H9 (cell line): ENCODE measurements around the gene KLC1. TPM values are rescaled to one million over a fixed set of nuclear protein-coding genes. Genes with fewer than 3 reads are reported as not detected.

Experiments
- DNase-seq: peaks from one replicate; pipeline ENCODE4 v3.0.0-alpha.2; 2017
- H2AFZ ChIP-seq: one replicate; pipeline ENCODE4 v1.6.1; 2013; ENCODE audit warnings: mild to moderate bottlenecking, low read length, control low read depth, moderate library complexity
- H2AK5ac ChIP-seq: 2 replicates; pipeline ENCODE4 v1.6.1; 2013; ENCODE audit warnings: low read length, control low read depth, mixed read lengths; ENCODE audit not compliant: insufficient read length
- H2BK120ac ChIP-seq: one replicate; pipeline ENCODE4 v1.6.1; 2013; ENCODE audit warnings: low read depth, mild to moderate bottlenecking, low read length, control low read depth, inconsistent platforms; ENCODE audit not compliant: poor library complexity, severe bottlenecking
- H2BK12ac ChIP-seq: 2 replicates; pipeline ENCODE4 v1.6.1; 2013; ENCODE audit warnings: low read length, control low read depth, mixed read lengths, low read depth; ENCODE audit not compliant: insufficient read length
- H2BK15ac ChIP-seq: 2 replicates; pipeline ENCODE4 v1.6.1; 2013; ENCODE audit warnings: low read depth, low read length, control low read depth
- H2BK20ac ChIP-seq: one replicate; pipeline ENCODE4 v1.6.1; 2013; ENCODE audit warnings: low read depth, mild to moderate bottlenecking, low read length, control low read depth, inconsistent platforms; ENCODE audit not compliant: poor library complexity, severe bottlenecking
- H2BK5ac ChIP-seq: 2 replicates; pipeline ENCODE4 v1.6.1; 2013; ENCODE audit warnings: low read length, control low read depth, mixed read lengths; ENCODE audit not compliant: insufficient read length
- H3K14ac ChIP-seq: 2 replicates; pipeline ENCODE4 v1.6.1; 2013; ENCODE audit warnings: low read length, control low read depth; ENCODE audit not compliant: insufficient read depth
- H3K18ac ChIP-seq: 2 replicates; pipeline ENCODE4 v1.6.1; 2013; ENCODE audit warnings: low read depth, mild to moderate bottlenecking, mixed read lengths, low read length, control low read depth; ENCODE audit not compliant: insufficient read length
- H3K23ac ChIP-seq: 2 replicates; pipeline ENCODE4 v1.6.1; 2013; ENCODE audit warnings: low read length, control low read depth, mixed read lengths, low read depth; ENCODE audit not compliant: insufficient read length
- H3K23me2 ChIP-seq: 2 replicates; pipeline ENCODE4 v1.6.1; 2013; ENCODE audit warnings: low read depth, mild to moderate bottlenecking, mixed read lengths, low read length, control low read depth; ENCODE audit not compliant: insufficient read length, poor library complexity, severe bottlenecking
- H3K27ac ChIP-seq: 2 replicates; pipeline ENCODE4 v1.5.1; 2013; ENCODE audit warnings: low read length, control low read depth, mixed read lengths, low read depth; ENCODE audit not compliant: insufficient read length
- H3K27me3 ChIP-seq: 2 replicates; pipeline ENCODE4 v1.6.1; 2013; ENCODE audit warnings: low read length, control low read depth, inconsistent platforms; ENCODE audit not compliant: insufficient read depth
- H3K4ac ChIP-seq: 2 replicates; pipeline ENCODE4 v1.6.1; 2013; ENCODE audit warnings: low read depth, mild to moderate bottlenecking, control low read depth, inconsistent platforms, low read length, moderate library complexity
- H3K4me1 ChIP-seq: 2 replicates; pipeline ENCODE4 v1.6.1; 2013; ENCODE audit warnings: low read length, control low read depth, inconsistent platforms; ENCODE audit not compliant: insufficient read depth
- H3K4me2 ChIP-seq: 2 replicates; pipeline ENCODE4 v1.6.1; 2013; ENCODE audit warnings: low read length, control low read depth, mixed read lengths; ENCODE audit not compliant: insufficient read length, insufficient read depth
- H3K56ac ChIP-seq: 2 replicates; pipeline ENCODE4 v1.6.1; 2013; ENCODE audit warnings: low read depth, mild to moderate bottlenecking, mixed read lengths, low read length, control low read depth; ENCODE audit not compliant: insufficient read length
- H3K79me1 ChIP-seq: 2 replicates; pipeline ENCODE4 v1.6.1; 2013; ENCODE audit warnings: low read depth, mild to moderate bottlenecking, moderate library complexity, low read length, control low read depth, inconsistent platforms; ENCODE audit not compliant: insufficient read depth, poor library complexity, severe bottlenecking
- H3K79me2 ChIP-seq: 2 replicates; pipeline ENCODE4 v1.6.1; 2013; ENCODE audit warnings: low read length, control low read depth, inconsistent platforms; ENCODE audit not compliant: insufficient read depth
- H3K9ac ChIP-seq: 2 replicates; pipeline ENCODE4 v1.6.1; 2013; ENCODE audit warnings: low read length, control low read depth, mixed read lengths; ENCODE audit not compliant: insufficient read length; ENCODE audit errors: extremely low read depth
- H3K9me3 ChIP-seq: one replicate; pipeline ENCODE4 v1.6.1; 2013; ENCODE audit warnings: low read depth, low read length, inconsistent platforms; ENCODE audit not compliant: control insufficient read depth
- H3T11ph ChIP-seq: one replicate; pipeline ENCODE4 v1.6.1; 2013; ENCODE audit warnings: mild to moderate bottlenecking, low read length, control low read depth, inconsistent platforms
- H4K20me1 ChIP-seq: one replicate; pipeline ENCODE4 v1.6.1; 2013; ENCODE audit not compliant: control insufficient read depth, insufficient read length, insufficient read depth
- H4K5ac ChIP-seq: 2 replicates; pipeline ENCODE4 v1.6.1; 2013; ENCODE audit warnings: low read depth, mild to moderate bottlenecking, mixed read lengths, low read length, control low read depth; ENCODE audit not compliant: insufficient read length
- H4K8ac ChIP-seq: replicated peaks from 2 replicates; pipeline ENCODE4 v1.6.1; 2013; ENCODE audit warnings: low read length, control low read depth, mixed read lengths, low read depth; ENCODE audit not compliant: insufficient read length
- H4K91ac ChIP-seq: 2 replicates; pipeline ENCODE4 v1.6.1; 2013; ENCODE audit warnings: low read depth, mild to moderate bottlenecking, moderate library complexity, mixed read lengths, low read length, control low read depth; ENCODE audit not compliant: insufficient read length
- H3K27ac Mint-ChIP-seq, 3 experiments: 2 replicates in 2 of 3; 3 replicates in 1 of 3; pipeline ENCODE4 v1.8.0; 2020 to 2021; ENCODE audit warnings: mixed read lengths in 3 of 3, mild to moderate bottlenecking in 1 of 3, moderate library complexity in 1 of 3
- H3K27me3 Mint-ChIP-seq: 2 replicates; pipeline ENCODE4 v1.8.0; 2021; ENCODE audit warnings: low read depth, mild to moderate bottlenecking, moderate library complexity, mixed read lengths
- H3K36me3 Mint-ChIP-seq, 3 experiments: 2 replicates in 2 of 3; 3 replicates in 1 of 3; pipeline ENCODE4 v1.8.0; 2020 to 2021; ENCODE audit warnings: low read depth in 3 of 3, mixed read lengths in 3 of 3; ENCODE audit not compliant: insufficient read depth in 1 of 3
- H3K4me1 Mint-ChIP-seq, 2 experiments: 2 replicates each; pipeline ENCODE4 v1.8.0; 2020; ENCODE audit warnings: mixed read lengths in 2 of 2
- H3K4me3 Mint-ChIP-seq, 2 experiments: 2 replicates in 1 of 2; 3 replicates in 1 of 2; pipeline ENCODE4 v1.8.0; 2020 to 2021; ENCODE audit warnings: mild to moderate bottlenecking in 2 of 2, mixed read lengths in 2 of 2, moderate library complexity in 1 of 2
- H3K9me3 Mint-ChIP-seq, 2 experiments: 2 replicates in 1 of 2; 3 replicates in 1 of 2; pipeline ENCODE4 v1.8.0; 2020; ENCODE audit warnings: mild to moderate bottlenecking in 2 of 2, mixed read lengths in 2 of 2, moderate library complexity in 1 of 2
- CTCF ChIP-seq: fragments of 200-600 bp; sonication (generic); conservative IDR thresholded peaks from 3 replicates; pipeline ENCODE4 v1.8.0; 2021; ENCODE audit warnings: antibody characterized with exemption, mild to moderate bottlenecking
- WGBS: extraction: QIAGEN DNeasy Blood & Tissue Kit; methylation state at CpG from one replicate; pipeline ENCODE4 v1.1.7; 2013; ENCODE audit warnings: missing lambda C conversion rate, low lambda C conversion rate, mixed read lengths; ENCODE audit not compliant: insufficient read length; ENCODE audit errors: extremely low coverage; 5-methylcytosine and 5-hydroxymethylcytosine counted together
- total RNA-seq: library from RNA; stranded (reverse); gene quantifications from 2 replicates; pipeline ENCODE4 v1.2.1, GENCODE V29; 2021

The KLC1 gene
- total RNA-seq, 1 experiment from 2014 or later: 143 TPM

DNA sequence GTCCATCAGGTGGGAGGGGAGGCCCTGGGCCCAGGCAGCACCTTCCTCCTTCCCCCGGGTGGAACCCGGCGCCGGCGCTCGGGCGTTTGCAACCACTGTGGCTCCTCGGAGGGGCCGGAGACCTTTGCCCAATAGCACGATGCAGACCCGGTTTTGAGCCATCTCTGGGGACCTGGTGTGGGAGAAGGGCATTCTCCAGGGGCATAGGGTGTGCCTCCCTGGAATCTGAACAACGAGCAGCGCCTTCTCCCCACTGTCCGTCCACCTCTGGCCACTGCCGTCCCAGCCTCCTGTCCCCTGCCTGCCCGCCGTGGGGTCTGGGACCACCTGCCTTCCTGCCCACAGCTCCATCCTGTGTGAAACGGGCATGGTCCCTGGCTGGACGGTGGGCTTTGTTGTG, 99.1 kb downstream of the KLC1 start:
- WGBS: no CpG with 5 or more reads among the region's 19 CpGs
- no peak overlapping the region for H2BK12ac ChIP-seq
- no peak overlapping the region for H4K8ac ChIP-seq
- H3T11ph ChIP-seq: no peak overlapping the region
- no peak overlapping the region for H3K23ac ChIP-seq
- H3K9me3 ChIP-seq: no peaks in the 10 kb centered on the region
- H3K14ac ChIP-seq: no peak overlapping the region
- H4K5ac ChIP-seq: no peak overlapping the region
- no peak overlapping the region for H3K56ac ChIP-seq
- no peaks in the 10 kb centered on the region for H3K4me1 ChIP-seq
- Mint-ChIP-seq H3K36me3 (peaks cover 2 to 29% (median 28%) of the 10 kb centered on the region in 3 experiments; a peak in 5 of 7 replicates), H3K9me3 (no peaks in the 10 kb centered on the region), H3K4me3 (no peak overlapping the region), H3K27ac (no peak overlapping the region), H3K4me1 (0 out of 4 replicates have a peak, but pooled peaks cover 0 to under 1% of the 10 kb centered on the region in 2 experiments), H3K27me3 (no peaks in the 10 kb centered on the region)
- H4K20me1 ChIP-seq: no peaks in the 10 kb centered on the region
- no peak overlapping the region for H3K18ac ChIP-seq
- no peak overlapping the region for H2AK5ac ChIP-seq
- TF ChIP-seq CTCF: no peak
- H3K79me2 ChIP-seq: no peaks in the 10 kb centered on the region
- no peak overlapping the region for H2BK15ac ChIP-seq
- H3K27ac ChIP-seq: no peak overlapping the region
- no peak overlapping the region for H2BK20ac ChIP-seq
- H3K79me1 ChIP-seq: peaks cover 7% of the 10 kb centered on the region
- H3K9ac ChIP-seq: no peak overlapping the region
- no peak overlapping the region for H3K4ac ChIP-seq
- H2AFZ ChIP-seq: no peak overlapping the region
- DNase-seq: no peak
- no peaks in the 10 kb centered on the region for H3K27me3 ChIP-seq
- no peak overlapping the region for H2BK5ac ChIP-seq
- H2BK120ac ChIP-seq: no peak overlapping the region
- no peaks in the 10 kb centered on the region for H3K23me2 ChIP-seq
- H3K4me2 ChIP-seq: no peak overlapping the region
- H4K91ac ChIP-seq: no peak overlapping the region
